Gastroesophageal sphincter (tissue), 3 donors: ENCODE results near the gene ITGA7.

Source experiments
- EP300 ChIP-seq: sonication (generic); formaldehyde crosslinking; IDR thresholded peaks from one replicate; pipeline ENCODE4 v1.6.1; 2017; ENCODE audit warnings: antibody characterized with exemption, mild to moderate bottlenecking
- TF ChIP-seq, protein P1 (sequence below), 4 experiments: fragments of 200-600 bp in 2 of 4; fragments of 450-650 bp in 2 of 4; sonication (generic) in 1 of 4; IDR thresholded peaks; one replicate each; pipeline ENCODE4 v1.5.1; 2017 to 2019; ENCODE audit warnings: antibody characterized with exemption in 4 of 4, mild to moderate bottlenecking in 2 of 4, moderate library complexity in 2 of 4

DNA sequence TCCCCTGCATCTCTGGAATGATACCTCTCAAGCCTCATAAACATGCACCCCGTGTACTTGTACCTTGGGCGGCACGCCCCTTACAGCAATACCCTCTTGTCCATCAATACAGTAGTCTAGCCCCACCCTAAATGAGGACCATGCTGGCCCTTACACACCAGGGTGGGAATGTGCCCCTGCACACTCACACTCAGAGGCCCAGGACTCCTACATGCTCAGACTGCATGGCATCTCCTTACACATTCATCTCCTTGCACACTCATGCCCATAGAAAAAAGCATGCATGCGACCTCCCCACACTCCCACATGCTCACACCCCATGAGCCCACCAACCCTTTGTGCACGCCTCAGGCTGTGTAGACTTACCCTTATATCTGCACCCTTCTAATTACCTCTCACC lies 22.0 kb downstream of the ITGA7 start:
- TF ChIP-seq, protein P1, sequence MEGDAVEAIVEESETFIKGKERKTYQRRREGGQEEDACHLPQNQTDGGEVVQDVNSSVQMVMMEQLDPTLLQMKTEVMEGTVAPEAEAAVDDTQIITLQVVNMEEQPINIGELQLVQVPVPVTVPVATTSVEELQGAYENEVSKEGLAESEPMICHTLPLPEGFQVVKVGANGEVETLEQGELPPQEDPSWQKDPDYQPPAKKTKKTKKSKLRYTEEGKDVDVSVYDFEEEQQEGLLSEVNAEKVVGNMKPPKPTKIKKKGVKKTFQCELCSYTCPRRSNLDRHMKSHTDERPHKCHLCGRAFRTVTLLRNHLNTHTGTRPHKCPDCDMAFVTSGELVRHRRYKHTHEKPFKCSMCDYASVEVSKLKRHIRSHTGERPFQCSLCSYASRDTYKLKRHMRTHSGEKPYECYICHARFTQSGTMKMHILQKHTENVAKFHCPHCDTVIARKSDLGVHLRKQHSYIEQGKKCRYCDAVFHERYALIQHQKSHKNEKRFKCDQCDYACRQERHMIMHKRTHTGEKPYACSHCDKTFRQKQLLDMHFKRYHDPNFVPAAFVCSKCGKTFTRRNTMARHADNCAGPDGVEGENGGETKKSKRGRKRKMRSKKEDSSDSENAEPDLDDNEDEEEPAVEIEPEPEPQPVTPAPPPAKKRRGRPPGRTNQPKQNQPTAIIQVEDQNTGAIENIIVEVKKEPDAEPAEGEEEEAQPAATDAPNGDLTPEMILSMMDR (IDR thresholded peaks at IDR 0.05): no peak
- no peak for TF ChIP-seq EP300
